SIG-M5 (cell line): ENCODE results near the gene CDK18.
"Not testable (repeated sequence)": the region's sequence is repeated elsewhere in the genome, so short reads cannot be mapped to it uniquely, and the experiment has no call there.

Experiments used
- DNase-seq: peaks from one replicate; lab custom pipeline; 2025; lab: John Stamatoyannopoulos, UW

CDK18 gene

GRCh38 chr1:205504311-205505075, at the start of gene CDK18:
CDK18 (plus strand) TSS chr1:205504669; CDS start chr1:205523168, 18,499 bp downstream.
- DNase-seq, result no peak

GRCh38 chr1:205454903-205455335, 49.5 kb upstream of the CDK18 start:
- DNase-seq, result no peak

- DNase-seq, result no peak
Measured at GRCh38 chr1:205455581-205456382, 48.7 kb upstream of the CDK18 start, which contains the start of gene BLACAT1. BLACAT1 (minus strand) TSS chr1:205456045.

- no peak for DNase-seq
Measured at GRCh38 chr1:205456383-205456867, 48.0 kb upstream of the CDK18 start.

GRCh38 chr1:205456868-205457745, 47.4 kb upstream of the CDK18 start:
- DNase-seq, result no peak

GRCh38 chr1:205458777-205459566, 45.5 kb upstream of the CDK18 start:
- no peak for DNase-seq

- DNase-seq, result no peak
Measured at GRCh38 chr1:205465392-205465791, 39.1 kb upstream of the CDK18 start.

- DNase-seq, result no peak
Measured at GRCh38 chr1:205466595-205467220, 37.8 kb upstream of the CDK18 start.

- no peak for DNase-seq
Measured at GRCh38 chr1:205470131-205470530, 34.3 kb upstream of the CDK18 start.

GRCh38 chr1:205472737-205473441, 31.6 kb upstream of the CDK18 start:
- DNase-seq, result no peak

- no peak for DNase-seq
Measured at GRCh38 chr1:205473475-205473874, 31.0 kb upstream of the CDK18 start.

GRCh38 chr1:205473966-205474365, 30.5 kb upstream of the CDK18 start:
- DNase-seq, result no peak

- no peak for DNase-seq
Measured at GRCh38 chr1:205474571-205474970, 29.9 kb upstream of the CDK18 start.

GRCh38 chr1:205475855-205476254, 28.6 kb upstream of the CDK18 start:
- DNase-seq, result no peak

- DNase-seq, result no peak
Measured at GRCh38 chr1:205476648-205477047, 27.8 kb upstream of the CDK18 start.

GRCh38 chr1:205477121-205477758, 27.2 kb upstream of the CDK18 start:
- no peak for DNase-seq

GRCh38 chr1:205477759-205478247, 26.7 kb upstream of the CDK18 start:
- DNase-seq, result no peak

GRCh38 chr1:205478985-205479384, 25.5 kb upstream of the CDK18 start:
- not testable (repeated sequence) for DNase-seq

GRCh38 chr1:205480349-205480985, 24.0 kb upstream of the CDK18 start:
- no peak for DNase-seq
